HG02623 (cell line): ENCODE results near the gene A3GALT2.

Experiments used
- ATAC-seq: cut with Tn5 transposase; IDR thresholded peaks from one replicate; pipeline ENCODE4 v1.9.1; 2021; ENCODE audit warnings: moderate library complexity; ENCODE audit not compliant: unreplicated experiment

A3GALT2 gene

DNA sequence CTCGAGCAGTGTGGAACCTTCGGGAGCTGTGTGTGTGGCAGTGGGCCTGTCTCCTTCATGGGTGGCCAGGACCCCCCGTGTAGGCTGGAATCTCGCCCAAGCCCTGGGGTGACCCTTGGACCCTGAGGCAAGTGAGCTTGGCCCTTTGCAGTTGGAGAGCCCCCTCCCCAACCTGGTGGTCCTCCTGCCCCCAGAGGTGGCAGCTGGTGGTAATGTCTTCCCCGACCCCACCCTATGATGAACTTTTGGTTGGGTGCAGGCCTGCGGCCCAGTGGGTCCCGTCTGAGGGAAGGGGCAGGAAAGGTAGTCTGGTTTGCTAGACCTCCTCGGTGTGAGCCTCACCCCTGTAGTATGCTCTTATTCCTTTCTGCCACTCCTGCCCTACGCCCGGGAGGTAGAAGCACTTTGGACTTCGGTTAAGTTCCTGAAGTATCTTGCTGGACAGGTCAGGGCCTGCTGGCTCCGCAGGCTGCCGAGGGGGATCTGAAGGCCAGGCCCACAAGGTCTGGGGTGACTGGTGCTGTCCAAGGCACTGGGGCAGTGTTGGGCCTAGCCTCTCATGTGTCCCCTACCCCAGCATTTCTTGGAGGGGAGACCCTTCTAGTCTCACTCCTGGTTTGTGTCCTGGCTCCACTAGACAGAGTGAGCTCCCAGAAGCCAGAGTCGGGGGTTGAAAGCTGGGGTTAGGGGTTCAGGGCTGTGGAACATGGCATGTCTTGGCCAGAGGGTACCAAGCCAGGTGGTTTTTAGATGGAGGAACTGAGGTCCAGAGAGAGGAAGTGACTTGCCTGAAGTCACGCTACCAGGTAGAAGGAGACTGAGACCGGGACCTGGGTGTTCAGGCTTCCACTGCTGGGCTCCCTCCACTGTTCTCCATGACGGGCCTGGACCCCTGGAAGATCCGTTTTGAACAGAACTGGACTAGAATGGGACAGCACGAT lies 62.9 kb downstream of the A3GALT2 start:
- ATAC-seq: no peak

GRCh38 chr1:33257207-33257771 lies 63.6 kb downstream of the A3GALT2 start:
- no peak for ATAC-seq
